IPS-18c (cell line): ENCODE data around the gene CANT1.
"Not testable (repeated sequence)": the region's sequence is repeated elsewhere in the genome, so short reads cannot be mapped to it uniquely, and the experiment has no call there.

Experiments
- H3K4me3 ChIP-seq: 2 replicates; pipeline ENCODE4 v1.7.0; 2013; ENCODE audit warnings: low read depth, mild to moderate bottlenecking, low read length, moderate library complexity; ENCODE audit not compliant: insufficient read depth
- H3K9me3 ChIP-seq: one replicate; pipeline ENCODE4 v1.6.1; 2013; ENCODE audit warnings: mild to moderate bottlenecking, low read length, moderate library complexity; ENCODE audit not compliant: control insufficient read depth, insufficient read depth

The CANT1 gene

DNA sequence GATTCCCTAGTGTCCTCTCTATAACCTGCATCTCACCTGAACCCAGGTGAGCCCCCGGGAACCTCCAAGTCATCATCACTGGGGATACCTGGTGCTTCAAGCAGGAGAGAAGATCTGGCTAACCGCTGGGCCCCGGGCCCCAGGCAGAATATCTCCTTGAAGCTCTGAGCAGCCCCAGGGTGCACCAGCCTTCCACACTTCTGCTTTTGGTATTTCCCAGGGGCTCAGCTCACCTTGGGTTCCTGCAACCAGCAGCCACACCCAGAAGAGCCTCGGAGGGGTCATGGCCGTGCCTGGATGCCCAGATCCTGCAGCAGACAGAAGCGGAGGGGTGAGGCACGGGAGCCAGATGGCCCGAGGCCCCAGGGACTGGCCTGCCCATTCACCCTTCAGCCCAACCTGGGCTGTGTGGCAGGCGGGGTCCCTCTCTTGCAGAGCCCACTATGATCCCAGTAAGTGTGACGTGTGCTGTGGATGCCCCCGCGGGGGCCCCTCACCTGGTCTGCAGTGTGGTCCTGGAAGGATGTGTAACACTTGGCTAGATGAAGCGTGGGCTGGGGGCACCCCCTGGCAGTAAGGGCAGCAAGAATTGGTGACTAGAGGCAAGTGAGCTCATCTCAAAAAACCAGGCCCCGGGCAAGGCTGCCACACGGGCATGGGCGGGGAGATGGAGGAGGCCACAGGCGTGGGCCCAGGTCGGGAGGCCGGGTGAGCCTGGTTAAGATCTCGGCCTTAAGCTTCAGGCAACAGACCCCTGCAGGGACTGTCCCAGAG is 32.5 kb downstream of the CANT1 start:
- no peaks in the 10 kb centered on the region for H3K9me3 ChIP-seq
- no peak overlapping the region; the same call in 1 of the 2 replicates for H3K4me3 ChIP-seq

DNA sequence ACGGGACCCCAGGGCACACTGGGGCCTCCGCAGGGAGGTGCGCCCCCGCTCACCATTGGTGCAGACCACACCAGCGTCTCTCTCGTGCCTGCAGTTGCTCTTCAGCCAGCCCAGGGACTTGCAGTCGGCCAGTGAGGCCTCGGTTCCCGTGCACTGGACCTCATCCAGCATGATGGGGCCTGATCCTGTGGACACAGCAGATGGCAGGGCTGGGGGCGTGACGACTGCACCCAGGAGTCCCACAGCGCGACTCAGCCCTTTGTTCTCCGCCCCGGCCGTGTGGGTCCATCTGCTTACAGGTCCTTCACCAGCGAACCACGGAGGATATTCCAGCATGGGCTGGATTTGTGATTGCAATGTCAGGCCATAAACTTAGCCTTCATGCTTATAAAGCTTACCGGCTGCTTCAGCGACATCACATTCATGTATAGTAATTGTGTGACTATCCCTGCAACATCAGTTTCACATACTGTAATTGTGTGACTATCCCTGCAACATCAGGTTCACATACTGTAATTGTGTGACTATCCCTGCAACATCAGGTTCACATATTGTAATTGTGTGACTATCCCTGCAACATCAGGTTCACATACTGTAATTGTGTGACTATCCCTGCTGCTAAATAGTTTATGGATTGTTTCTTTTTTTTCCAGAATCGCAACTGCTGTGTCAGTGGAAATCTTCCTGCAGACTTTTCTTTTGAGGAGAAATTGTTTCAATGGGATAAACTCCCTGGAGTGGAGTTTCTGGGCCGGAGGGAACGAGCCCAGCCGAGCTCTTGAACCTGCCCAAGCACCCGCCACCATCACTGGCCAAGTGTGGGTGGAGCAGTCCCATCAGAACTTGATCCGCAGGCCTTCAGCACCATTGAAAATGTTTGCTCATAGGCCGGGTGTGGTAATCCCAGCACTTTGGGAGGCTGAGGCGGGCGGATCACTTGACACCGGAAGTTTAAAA is 34.7 kb downstream of the CANT1 start:
- H3K9me3 ChIP-seq, result no peaks in the 10 kb centered on the region
- no peak overlapping the region for H3K4me3 ChIP-seq

DNA sequence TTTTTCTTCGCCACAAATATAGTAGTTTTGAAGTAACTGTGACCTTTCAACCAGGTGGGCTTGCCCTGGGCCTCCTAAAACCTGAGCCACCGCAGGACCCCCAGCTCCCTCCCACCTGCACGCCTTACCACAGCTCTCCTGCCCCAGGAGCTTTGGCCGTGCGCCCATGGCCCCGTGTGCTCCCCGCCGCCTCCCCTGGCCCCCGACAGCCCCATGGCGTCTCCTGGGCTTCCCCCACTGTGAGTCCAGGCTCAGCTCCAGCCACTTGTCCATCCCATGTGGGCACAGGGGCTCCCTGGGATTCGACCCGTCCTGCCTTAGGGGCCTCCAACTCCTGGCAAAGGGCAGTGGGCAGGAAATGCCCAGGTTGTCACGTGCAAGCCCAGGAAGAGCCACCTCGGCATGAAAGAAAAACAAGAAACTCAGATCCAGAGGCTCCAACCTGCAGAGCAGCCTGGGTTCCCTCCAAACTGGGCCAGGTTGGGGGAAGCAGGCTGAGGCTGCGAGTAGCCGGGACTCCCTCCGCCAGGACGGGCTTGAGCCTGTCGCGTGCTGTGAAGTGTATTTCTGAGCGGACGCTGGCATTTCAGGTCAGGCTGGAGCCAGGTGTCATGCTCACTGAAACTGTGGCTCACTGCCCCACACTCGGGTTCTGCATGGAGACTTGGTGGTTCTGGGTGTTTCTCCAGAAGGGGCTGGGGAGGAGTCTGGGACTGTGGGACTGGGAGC is 35.6 kb downstream of the CANT1 start:
- H3K9me3 ChIP-seq, result no peaks in the 10 kb centered on the region
- H3K4me3 ChIP-seq, result no peak overlapping the region

GRCh38 chr17:78973196-78973595 is 36.4 kb downstream of the CANT1 start:
- Histone ChIP-seq H3K4me3 (no peak overlapping the region), H3K9me3 (no peaks in the 10 kb centered on the region)

GRCh38 chr17:78972507-78973105 is 37.0 kb downstream of the CANT1 start:
- H3K9me3 ChIP-seq, result no peaks in the 10 kb centered on the region
- no peak overlapping the region for H3K4me3 ChIP-seq

DNA sequence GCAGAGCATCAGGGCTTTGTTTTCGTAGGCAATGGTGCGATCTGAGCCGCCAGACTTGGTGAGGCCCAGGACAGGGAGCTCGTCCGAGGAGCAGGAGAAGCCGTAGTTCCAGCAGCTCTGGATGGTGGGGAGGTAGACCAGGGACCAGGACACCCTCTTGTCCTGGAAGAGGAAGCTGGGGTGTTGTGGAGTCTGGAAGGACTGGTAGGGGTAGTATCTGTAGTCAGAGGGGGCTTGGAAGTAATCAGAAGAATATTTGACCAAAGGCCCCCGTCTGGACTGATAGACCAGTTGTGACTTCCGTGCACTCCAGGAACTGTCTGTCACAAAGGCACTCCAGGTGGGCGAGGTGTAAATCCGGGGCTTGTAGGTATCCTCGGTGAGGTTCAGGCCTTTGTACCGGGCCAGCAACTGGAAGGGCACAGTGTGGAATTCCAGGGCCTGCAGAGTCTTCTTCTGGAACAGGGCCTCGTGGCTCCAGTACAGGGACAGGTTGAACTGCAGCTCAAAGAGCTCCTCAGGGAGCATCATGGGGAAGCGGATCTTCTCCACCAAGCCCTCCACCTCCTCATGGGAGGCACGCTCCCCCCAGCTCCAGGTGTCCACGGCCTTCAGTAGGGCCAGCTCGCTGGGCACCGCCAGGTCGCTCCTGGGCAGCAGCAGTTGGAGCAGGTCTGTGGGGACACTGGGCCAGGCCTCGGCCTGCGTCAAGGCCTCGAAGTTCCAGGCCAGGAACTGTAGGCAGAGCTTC is 37.6 kb downstream of the CANT1 start:
- Histone ChIP-seq H3K9me3 (no peaks in the 10 kb centered on the region), H3K4me3 (no peak overlapping the region)

GRCh38 chr17:78970834-78971755 is 38.5 kb downstream of the CANT1 start:
- H3K4me3 ChIP-seq, result no peak overlapping the region
- H3K9me3 ChIP-seq, result no peaks in the 10 kb centered on the region

DNA sequence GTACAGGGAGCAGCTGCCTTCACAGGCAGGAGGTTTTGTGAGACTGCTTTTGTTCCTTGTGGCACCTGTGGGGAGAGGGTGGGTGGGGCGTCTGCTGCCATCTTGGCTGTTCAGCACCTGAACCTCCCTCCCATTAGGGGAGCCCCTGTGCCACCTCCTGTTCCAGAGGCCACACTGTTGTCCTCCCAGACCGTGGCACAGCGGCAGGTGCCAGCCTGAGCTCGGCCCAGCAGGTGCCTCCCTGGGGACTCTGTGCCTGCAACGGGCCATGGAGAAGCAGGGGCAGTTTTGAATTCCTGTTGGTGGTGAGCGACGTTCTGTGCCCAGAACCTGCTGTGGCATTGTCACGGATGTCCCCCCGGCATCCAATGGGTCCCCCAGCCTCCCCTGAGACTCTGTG is 39.7 kb downstream of the CANT1 start:
- Histone ChIP-seq H3K9me3 (no peaks in the 10 kb centered on the region), H3K4me3 (no peak overlapping the region)

DNA sequence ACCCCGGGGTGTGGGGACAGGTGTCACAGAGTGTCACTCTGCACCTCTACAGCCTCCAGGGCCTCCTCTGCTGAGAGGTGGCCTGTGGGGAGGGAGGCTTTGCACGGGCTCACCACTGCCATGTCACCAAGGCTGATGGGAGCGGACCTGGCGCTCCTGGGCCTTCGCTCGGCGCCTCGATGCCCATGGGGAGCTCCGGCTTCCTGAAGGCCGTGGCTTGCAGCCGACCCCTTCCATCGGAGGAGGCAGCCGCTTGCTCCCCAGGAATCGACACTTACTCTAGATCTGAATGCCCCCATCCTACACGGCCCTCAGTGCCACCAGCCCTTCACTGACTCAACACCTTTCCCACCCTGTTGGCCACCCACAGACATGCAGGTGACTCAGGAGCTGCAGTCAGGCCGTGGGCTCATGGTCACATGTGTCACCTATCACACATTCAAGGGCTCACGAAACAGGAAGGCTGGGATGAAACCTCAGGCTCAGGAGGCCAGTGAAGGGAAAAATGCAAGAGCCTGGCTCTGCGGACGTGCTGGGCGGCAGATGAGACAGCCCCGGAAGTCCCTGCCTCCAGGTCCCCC is 41.7 kb downstream of the CANT1 start:
- Histone ChIP-seq H3K4me3 (no peak overlapping the region), H3K9me3 (no peaks in the 10 kb centered on the region)

DNA sequence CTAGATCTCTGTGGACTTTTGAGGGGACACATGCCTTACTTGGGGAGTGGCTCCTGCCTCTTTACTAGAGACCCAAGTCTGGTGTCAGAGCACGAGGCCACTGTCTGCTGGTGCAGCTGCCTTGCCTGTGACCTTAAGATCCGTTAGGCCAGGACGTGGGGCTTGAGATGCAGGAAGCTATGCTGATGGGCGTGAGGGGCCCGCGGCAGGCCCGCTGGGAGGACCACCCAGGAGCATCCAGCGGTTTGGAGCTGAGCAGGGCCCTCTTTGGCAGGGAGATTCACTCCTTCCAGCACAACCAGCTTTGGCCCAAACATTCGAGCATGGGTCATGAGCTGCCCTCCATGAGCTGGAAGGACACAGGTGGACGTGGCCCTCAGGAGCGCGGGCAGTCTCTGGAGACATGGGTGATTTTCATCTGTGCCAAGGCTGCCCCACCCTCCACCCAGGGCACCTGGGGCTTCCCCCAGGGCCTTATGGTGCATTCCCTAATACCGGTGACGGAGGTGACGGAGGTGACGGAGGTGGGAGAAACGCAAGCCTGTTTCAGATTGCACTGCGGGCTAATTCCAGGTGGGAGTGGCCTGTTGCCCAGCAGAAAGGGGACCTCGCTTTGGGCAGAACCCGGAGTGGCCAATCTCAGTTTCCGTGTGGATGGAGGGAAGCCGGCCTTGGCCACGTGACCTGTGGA is 42.5 kb downstream of the CANT1 start:
- no peak overlapping the region for H3K4me3 ChIP-seq
- no peaks in the 10 kb centered on the region for H3K9me3 ChIP-seq

DNA sequence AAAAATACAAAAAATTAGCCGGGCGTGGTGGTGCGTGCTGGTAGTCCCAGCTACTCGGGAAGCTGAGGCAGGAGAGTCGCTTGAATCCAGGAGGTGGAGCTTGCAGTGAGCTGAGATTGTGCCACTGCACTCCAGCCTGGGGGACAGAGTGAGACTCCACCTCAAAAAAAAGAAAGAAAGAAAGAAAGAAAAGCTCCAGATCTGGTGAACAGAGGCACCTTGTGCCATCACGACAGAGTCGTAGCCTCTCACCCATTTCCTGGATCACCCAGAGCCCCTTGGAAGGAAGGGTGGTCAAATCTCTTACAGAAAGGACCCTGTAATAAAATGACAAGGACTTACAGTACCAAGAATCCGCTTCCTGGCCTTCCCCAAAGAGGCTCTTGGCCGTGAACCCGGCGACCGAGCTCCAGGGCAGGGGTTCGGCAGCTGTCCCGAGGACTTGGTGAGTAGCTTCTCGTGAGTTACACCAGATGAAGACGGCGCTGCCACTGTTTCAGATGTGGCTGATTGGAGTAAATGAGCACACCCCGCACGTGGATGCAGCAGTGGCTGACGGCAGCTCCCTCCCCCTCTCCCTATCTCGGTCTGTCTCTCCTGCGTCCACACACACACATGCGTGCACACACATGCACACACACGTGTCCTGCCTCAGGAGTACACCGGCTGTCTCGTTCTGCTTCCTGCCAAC is 43.3 kb downstream of the CANT1 start:
- Histone ChIP-seq H3K4me3 (no peak overlapping the region), H3K9me3 (no peaks in the 10 kb centered on the region)

DNA sequence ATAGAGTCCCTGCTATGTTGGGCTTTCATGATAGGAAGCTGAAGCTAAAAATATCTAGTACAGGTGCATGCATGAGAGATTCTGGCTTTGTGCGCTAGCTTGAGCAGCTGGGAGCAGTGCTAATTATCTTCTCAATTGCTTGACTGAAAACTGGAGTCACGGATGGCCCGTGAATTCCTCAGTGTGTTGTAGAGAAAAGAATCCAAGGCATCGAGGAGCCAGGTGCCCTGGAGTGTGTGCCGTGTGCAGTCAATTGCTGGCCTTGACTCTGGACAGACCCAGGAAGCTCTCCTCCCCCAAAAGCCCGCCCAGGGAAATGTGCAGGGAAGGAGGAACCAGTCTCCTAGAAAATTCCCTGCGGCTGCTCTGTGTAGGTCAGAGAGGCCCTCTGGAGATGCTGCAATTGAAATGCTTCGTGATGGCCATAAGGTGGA is 44.1 kb downstream of the CANT1 start:
- H3K4me3 ChIP-seq, result no peak overlapping the region
- no peaks in the 10 kb centered on the region for H3K9me3 ChIP-seq

DNA sequence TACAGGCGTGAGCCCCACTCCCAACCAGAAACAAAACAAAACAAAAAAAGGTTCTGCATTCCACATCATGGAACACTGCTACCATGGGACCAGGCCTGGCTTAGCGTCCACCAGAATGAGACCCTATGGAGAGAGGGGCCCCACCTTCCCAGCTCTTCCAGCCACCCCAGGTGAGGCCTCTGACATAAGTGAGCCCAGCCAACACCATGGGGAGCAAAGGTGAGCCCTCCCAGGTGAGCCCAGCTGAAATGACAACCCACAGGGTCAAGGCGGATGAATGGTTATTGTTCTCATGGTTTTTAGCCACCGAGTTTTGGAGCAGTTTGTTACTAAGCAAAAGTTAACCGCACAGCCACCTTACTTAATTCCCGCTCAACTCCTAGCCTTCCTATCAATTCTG is 46.2 kb downstream of the CANT1 start:
- no peak overlapping the region for H3K4me3 ChIP-seq
- no peaks in the 10 kb centered on the region for H3K9me3 ChIP-seq

GRCh38 chr17:78962984-78963348 is 46.6 kb downstream of the CANT1 start:
- H3K9me3 ChIP-seq, H3K4me3 ChIP-seq: not testable (repeated sequence)
